ENCODE data around the gene R3HDM2.
"Not testable (repeated sequence)": the region's sequence is repeated elsewhere in the genome, so short reads cannot be mapped to it uniquely, and the experiment has no call there.

Gene R3HDM2

DNA sequence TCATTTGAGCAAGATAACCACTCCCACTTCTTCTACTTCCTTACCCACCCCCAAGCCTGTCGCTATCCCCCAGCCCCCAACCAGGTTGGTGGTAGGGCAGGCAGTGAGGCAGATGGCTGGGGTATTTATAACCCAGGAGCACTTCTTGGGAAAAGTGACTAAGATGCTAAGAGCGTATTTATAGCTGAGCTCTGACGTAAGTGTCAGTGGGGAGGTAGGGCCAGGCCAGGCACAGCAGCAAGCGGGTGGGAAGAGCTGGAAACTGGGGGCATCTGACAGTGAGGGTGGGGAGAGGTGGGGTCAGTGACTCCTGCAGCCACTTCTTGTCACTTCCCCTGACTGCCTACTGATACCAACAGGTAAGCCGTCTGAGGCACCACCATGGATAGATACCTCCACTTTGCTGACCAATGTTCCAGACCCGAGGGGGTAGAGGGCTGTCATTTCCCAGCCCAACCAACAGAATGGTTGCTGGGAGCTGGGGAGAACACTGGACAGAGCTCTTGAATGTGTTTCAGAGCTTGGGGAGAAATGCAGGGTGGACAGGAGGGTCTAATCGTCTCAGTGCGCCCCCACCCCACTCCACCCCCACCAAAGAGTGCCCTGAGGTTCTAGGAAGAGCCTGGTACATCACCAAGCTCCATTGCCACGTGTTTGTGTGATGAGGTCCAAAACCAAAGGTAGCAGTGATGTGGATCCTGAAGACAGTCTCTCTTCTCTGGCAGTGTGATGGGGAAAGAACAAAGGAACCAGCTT, 21.5 kb upstream of the R3HDM2 start:
- no peaks in the 10 kb centered on the region for H3K9me3 ChIP-seq (ENCODE audit: control insufficient read depth, low read length)

DNA sequence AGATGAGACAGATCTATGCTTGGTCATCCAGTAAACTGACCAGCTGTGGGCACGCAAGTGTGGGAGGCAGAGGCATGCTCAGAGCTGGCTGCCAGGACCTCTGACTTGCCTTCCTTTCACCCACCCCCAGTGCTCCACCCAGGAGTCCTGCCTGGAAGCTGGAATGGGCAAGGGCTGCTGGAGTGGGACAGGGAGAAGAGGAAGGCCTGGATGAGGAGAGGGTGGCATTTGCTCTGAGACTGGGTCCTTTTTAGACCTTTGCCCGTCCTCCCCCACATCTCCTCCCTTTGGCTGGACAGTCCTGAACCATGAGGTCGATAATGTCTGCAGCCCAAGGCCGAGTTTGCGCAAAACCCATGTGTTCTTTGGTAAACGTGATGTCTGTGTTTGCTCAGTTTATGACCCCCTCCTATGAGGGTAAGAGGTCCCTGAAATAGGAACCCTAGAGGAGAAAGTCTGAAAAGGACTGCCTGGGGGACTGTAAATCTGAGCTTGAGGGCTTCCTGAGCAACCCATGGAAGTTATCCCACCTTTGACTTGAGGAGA, 20.5 kb upstream of the R3HDM2 start:
- Histone ChIP-seq H3K36me3 (ENCODE audit: control insufficient read depth, insufficient read depth, low read length) (no peaks in the 10 kb centered on the region), H3K4me1 (ENCODE audit: control insufficient read depth, insufficient read depth, low read length) (peaks cover 20% of the 10 kb centered on the region), H3K27ac (ENCODE audit: insufficient read depth, low read depth, low read length, poor library complexity, severe bottlenecking) (no peak overlapping the region), H3K4me3 (ENCODE audit: insufficient read depth, low read depth, low read length) (no peak overlapping the region), H3K27me3 (ENCODE audit: control insufficient read depth, insufficient read depth, low read length, poor library complexity, severe bottlenecking) (no peaks in the 10 kb centered on the region), H3K9me3 (ENCODE audit: control insufficient read depth, low read length) (no peaks in the 10 kb centered on the region)
- WGBS, 2 experiments: 95% methylated on average over 6 of the region's 6 CpGs

More for the DNA sequence above, 21.5 kb upstream of the R3HDM2 start:
- no peaks in the 10 kb centered on the region for H3K36me3 ChIP-seq (ENCODE audit: control insufficient read depth, insufficient read depth, low read length)
- H3K4me3 ChIP-seq (ENCODE audit: insufficient read depth, low read depth, low read length): no peak overlapping the region
- WGBS, 2 experiments: 53 to 58% methylated on average over 8 to 9 of the region's 9 CpGs
- no peaks in the 10 kb centered on the region for H3K27me3 ChIP-seq (ENCODE audit: control insufficient read depth, insufficient read depth, low read length, poor library complexity, severe bottlenecking)
- peaks cover 20% of the 10 kb centered on the region for H3K4me1 ChIP-seq (ENCODE audit: control insufficient read depth, insufficient read depth, low read length)
- no peak overlapping the region for H3K27ac ChIP-seq (ENCODE audit: insufficient read depth, low read depth, low read length, poor library complexity, severe bottlenecking)

DNA sequence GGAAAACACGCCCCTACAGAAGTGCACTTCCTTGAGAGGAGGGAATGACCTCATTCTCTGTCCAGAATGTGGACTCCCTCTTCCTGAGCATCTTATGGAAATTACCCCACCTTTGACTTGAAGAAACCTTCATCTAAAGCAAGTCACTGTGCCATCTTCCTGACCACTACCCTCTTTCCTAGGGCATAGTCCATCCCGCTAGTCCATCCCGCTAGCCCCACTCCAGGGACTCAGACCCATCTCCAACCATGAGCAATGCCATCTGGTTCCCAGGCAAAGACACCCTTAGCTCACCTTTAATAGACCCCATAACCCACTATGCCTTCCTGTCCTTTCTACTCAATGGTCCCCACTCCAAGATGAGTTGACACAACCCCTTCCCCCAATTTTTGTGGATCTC, 19.2 kb upstream of the R3HDM2 start:
- H3K27ac ChIP-seq (ENCODE audit: insufficient read depth, low read depth, low read length, poor library complexity, severe bottlenecking): no peak overlapping the region
- H3K27me3 ChIP-seq (ENCODE audit: control insufficient read depth, insufficient read depth, low read length, poor library complexity, severe bottlenecking): no peaks in the 10 kb centered on the region
- peaks cover 13% of the 10 kb centered on the region for H3K4me1 ChIP-seq (ENCODE audit: control insufficient read depth, insufficient read depth, low read length)
- no peaks in the 10 kb centered on the region for H3K9me3 ChIP-seq (ENCODE audit: control insufficient read depth, low read length)
- WGBS, 2 experiments: 92 to 95% methylated on average over 3 of the region's 3 CpGs
- H3K36me3 ChIP-seq (ENCODE audit: control insufficient read depth, insufficient read depth, low read length): no peaks in the 10 kb centered on the region
- no peak overlapping the region for H3K4me3 ChIP-seq (ENCODE audit: insufficient read depth, low read depth, low read length)

DNA sequence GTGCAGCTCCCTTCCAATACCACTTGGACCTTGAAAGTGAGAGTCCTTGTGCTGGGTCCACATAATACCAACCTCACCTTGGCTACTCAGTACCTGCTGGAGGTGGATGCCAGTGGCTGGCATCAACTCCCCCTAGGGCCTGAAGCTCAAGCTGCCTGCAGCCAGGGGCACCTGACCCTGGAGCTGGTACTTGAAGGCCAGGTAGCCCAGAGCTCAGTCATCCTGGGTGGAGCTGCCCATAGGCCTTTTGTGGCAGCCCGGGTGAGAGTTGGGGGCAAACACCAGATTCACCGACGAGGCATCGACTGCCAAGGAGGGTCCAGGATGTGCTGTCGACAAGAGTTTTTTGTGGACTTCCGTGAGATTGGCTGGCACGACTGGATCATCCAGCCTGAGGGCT, 18.5 kb upstream of the R3HDM2 start:
- peaks cover 7% of the 10 kb centered on the region for H3K4me1 ChIP-seq (ENCODE audit: control insufficient read depth, insufficient read depth, low read length)
- no peaks in the 10 kb centered on the region for H3K36me3 ChIP-seq (ENCODE audit: control insufficient read depth, insufficient read depth, low read length)
- H3K27me3 ChIP-seq (ENCODE audit: control insufficient read depth, insufficient read depth, low read length, poor library complexity, severe bottlenecking): no peaks in the 10 kb centered on the region
- 96 to 98% methylated on average over 7 of the region's 7 CpGs for WGBS, 2 experiments
- no peak overlapping the region for H3K27ac ChIP-seq (ENCODE audit: insufficient read depth, low read depth, low read length, poor library complexity, severe bottlenecking)
- no peaks in the 10 kb centered on the region for H3K9me3 ChIP-seq (ENCODE audit: control insufficient read depth, low read length)
- no peak overlapping the region for H3K4me3 ChIP-seq (ENCODE audit: insufficient read depth, low read depth, low read length)

DNA sequence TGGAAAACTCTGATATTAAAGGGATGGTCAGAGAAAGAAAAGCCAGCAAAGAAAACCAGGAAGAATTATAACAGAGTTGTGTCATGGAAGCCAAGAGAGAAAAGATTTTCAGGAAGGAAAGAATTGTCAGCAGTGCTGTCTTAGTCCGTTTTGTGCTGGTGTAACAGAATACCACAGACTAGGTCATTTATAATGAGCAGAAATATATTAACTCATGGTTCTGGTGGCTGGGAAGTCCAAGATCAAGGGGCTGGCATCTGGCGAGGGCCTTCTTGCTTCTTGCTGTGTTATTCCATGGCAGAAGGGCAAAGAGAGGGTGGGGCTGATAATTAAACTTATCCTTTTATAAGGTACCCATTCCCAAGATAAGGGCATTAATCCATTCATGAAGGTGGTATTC, 17.8 kb upstream of the R3HDM2 start:
- H3K4me1 ChIP-seq (ENCODE audit: control insufficient read depth, insufficient read depth, low read length): peaks cover 7% of the 10 kb centered on the region
- no peaks in the 10 kb centered on the region for H3K9me3 ChIP-seq (ENCODE audit: control insufficient read depth, low read length)
- H3K27ac ChIP-seq (ENCODE audit: insufficient read depth, low read depth, low read length, poor library complexity, severe bottlenecking): no peak overlapping the region
- H3K27me3 ChIP-seq (ENCODE audit: control insufficient read depth, insufficient read depth, low read length, poor library complexity, severe bottlenecking): no peaks in the 10 kb centered on the region
- no peaks in the 10 kb centered on the region for H3K36me3 ChIP-seq (ENCODE audit: control insufficient read depth, insufficient read depth, low read length)
- H3K4me3 ChIP-seq (ENCODE audit: insufficient read depth, low read depth, low read length): no peak overlapping the region
- WGBS, 2 experiments: 81 to 92% methylated on average over 2 of the region's 2 CpGs

DNA sequence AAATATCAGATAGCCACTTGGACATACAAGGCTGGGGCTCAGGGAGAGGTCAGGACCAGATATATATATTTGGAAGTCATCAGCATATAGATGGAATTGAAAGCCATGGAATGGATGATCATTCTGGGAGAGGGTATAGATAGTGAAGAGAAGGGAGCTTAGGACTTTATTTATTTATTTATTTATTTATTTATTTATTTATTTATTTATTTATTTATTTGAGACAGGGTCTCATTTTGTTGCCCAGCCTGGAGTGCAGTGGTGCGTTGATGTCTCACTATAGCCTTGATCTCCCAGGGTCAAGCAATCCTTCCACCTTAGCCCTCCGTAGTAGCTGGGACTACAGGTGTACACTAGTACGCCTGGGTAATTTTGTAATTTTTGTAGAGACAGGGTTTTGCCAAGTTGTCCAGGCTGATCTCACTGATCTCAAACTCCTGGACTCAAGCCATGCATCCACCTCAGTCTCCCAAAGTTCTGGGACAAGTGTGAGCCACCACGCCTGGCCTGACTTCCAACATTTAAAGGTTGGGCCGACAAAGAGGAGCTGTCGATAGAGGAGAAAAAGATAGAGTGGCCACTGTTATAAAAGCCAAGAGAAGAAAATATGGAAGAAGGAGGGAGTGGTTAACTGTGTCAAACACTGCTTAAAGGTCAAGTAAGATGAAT, 15.6 kb upstream of the R3HDM2 start:
- H3K4me1 ChIP-seq (ENCODE audit: control insufficient read depth, insufficient read depth, low read length): no peaks in the 10 kb centered on the region
- H3K27ac ChIP-seq (ENCODE audit: insufficient read depth, low read depth, low read length, poor library complexity, severe bottlenecking): no peak overlapping the region
- no peaks in the 10 kb centered on the region for H3K9me3 ChIP-seq (ENCODE audit: control insufficient read depth, low read length)
- H3K27me3 ChIP-seq (ENCODE audit: control insufficient read depth, insufficient read depth, low read length, poor library complexity, severe bottlenecking): no peaks in the 10 kb centered on the region
- no peak overlapping the region for H3K4me3 ChIP-seq (ENCODE audit: insufficient read depth, low read depth, low read length)
- no peaks in the 10 kb centered on the region for H3K36me3 ChIP-seq (ENCODE audit: control insufficient read depth, insufficient read depth, low read length)
- WGBS, 2 experiments: 91 to 98% methylated on average over 6 of the region's 6 CpGs

DNA sequence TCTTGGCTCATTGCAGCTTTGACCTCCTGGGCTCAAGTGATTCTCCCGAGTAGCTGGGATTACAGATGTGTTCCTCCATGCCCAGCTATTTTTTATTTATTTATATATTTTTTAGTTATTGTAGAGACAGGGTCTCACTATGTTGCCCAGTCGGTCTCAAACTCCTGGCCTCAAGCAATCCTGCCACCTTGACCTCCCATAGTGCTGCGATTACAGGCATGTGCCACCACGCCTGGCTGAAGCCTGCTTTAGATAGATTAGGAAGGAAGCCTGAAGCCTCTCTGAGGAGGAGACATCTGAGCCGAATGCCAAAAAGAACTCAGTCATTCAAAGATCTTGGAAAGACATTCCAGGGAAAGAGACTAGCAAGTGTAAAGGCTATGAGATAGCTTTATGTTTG, 13.9 kb upstream of the R3HDM2 start:
- no peaks in the 10 kb centered on the region for H3K36me3 ChIP-seq (ENCODE audit: control insufficient read depth, insufficient read depth, low read length)
- H3K27ac ChIP-seq (ENCODE audit: insufficient read depth, low read depth, low read length, poor library complexity, severe bottlenecking): no peak overlapping the region
- H3K4me1 ChIP-seq (ENCODE audit: control insufficient read depth, insufficient read depth, low read length): no peaks in the 10 kb centered on the region
- H3K4me3 ChIP-seq (ENCODE audit: insufficient read depth, low read depth, low read length): no peak overlapping the region
- H3K27me3 ChIP-seq (ENCODE audit: control insufficient read depth, insufficient read depth, low read length, poor library complexity, severe bottlenecking): no peaks in the 10 kb centered on the region
- H3K9me3 ChIP-seq (ENCODE audit: control insufficient read depth, low read length): no peaks in the 10 kb centered on the region
- 82 to 89% methylated on average over 5 of the region's 5 CpGs for WGBS, 2 experiments

DNA sequence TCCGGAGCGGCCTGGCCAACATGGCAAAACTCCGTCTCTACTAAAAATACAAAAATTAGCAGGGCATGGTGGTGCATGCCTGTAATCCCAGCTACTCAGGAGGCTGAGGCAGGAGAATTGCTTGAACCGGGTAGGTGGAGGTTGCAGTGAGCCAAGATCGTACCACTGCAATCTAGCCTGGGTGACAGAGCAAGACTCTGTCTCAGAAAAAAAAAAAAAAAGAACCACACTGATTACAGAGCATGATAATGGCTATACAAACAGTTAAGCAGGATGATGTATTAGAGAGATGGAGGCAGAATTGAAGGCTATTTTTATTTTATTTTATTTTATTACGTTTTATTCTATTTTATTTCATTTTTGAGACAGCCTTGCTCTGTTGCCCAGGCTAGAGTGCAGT, 13.5 kb upstream of the R3HDM2 start:
- not testable (repeated sequence) for H3K27ac ChIP-seq (ENCODE audit: insufficient read depth, low read depth, low read length, poor library complexity, severe bottlenecking); H3K27me3 ChIP-seq (ENCODE audit: control insufficient read depth, insufficient read depth, low read length, poor library complexity, severe bottlenecking); H3K4me1 ChIP-seq (ENCODE audit: control insufficient read depth, insufficient read depth, low read length); H3K9me3 ChIP-seq (ENCODE audit: control insufficient read depth, low read length); H3K4me3 ChIP-seq (ENCODE audit: insufficient read depth, low read depth, low read length); H3K36me3 ChIP-seq (ENCODE audit: control insufficient read depth, insufficient read depth, low read length)
- 89 to 91% methylated on average over 6 of the region's 6 CpGs for WGBS, 2 experiments

DNA sequence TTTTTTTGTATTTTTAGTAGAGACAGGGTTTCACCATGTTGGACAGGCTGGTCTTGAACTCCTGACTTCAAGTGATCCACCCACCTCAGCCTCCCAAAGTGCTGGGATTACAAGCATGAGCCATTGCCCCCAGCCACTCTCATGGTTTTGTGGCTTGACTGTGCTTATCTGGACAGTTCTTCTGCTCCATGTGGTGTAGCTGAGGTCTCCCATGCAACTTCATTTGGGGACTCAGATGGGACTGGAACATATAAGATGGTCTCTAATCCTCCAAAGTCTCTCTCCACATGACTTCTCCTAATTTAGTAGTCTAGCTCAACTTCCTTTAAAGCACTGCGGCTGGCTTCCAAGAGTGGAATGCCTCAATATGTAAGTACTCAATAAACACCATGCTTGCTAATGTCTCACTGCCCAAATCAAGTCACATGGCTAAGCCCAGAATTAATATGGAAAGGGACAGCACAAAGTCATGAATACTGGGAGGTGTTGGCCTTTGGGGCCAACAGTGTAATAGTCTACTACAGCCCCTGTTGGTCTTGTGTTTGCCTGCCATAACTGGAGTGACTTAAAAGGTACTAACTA, 11.1 kb upstream of the R3HDM2 start:
- WGBS, 2 experiments: 42 to 53% methylated on average over 1 of the region's 1 CpG
- no peaks in the 10 kb centered on the region for H3K36me3 ChIP-seq (ENCODE audit: control insufficient read depth, insufficient read depth, low read length)
- H3K4me3 ChIP-seq (ENCODE audit: insufficient read depth, low read depth, low read length): no peak overlapping the region
- no peaks in the 10 kb centered on the region for H3K27me3 ChIP-seq (ENCODE audit: control insufficient read depth, insufficient read depth, low read length, poor library complexity, severe bottlenecking)
- H3K9me3 ChIP-seq (ENCODE audit: control insufficient read depth, low read length): no peaks in the 10 kb centered on the region
- no peaks in the 10 kb centered on the region for H3K4me1 ChIP-seq (ENCODE audit: control insufficient read depth, insufficient read depth, low read length)
- no peak overlapping the region for H3K27ac ChIP-seq (ENCODE audit: insufficient read depth, low read depth, low read length, poor library complexity, severe bottlenecking)

DNA sequence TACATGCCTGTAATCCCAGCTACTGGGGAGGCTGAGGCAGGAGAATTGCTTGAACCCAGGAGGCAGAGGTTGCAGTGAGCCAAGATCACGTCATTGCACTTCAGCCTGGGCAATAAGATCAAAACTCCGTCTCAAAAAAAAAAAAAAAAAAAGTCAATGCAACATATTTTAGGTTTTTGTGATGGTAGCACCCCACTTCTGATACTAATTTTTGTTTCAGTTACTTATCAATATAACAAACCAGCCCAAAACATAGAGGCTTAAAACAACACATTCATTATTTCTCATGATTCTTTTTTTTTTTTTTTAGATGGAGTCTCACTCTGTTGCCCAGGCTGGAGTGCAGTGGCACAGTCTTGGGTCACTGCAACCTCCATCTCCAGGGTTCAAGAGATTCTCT, 10.6 kb upstream of the R3HDM2 start:
- H3K27ac ChIP-seq (ENCODE audit: insufficient read depth, low read depth, low read length, poor library complexity, severe bottlenecking); H3K36me3 ChIP-seq (ENCODE audit: control insufficient read depth, insufficient read depth, low read length); H3K9me3 ChIP-seq (ENCODE audit: control insufficient read depth, low read length); H3K4me3 ChIP-seq (ENCODE audit: insufficient read depth, low read depth, low read length); H3K4me1 ChIP-seq (ENCODE audit: control insufficient read depth, insufficient read depth, low read length); H3K27me3 ChIP-seq (ENCODE audit: control insufficient read depth, insufficient read depth, low read length, poor library complexity, severe bottlenecking): not testable (repeated sequence)
- WGBS, 2 experiments: 83% methylated on average over 1 of the region's 2 CpGs
